GM12878 (cell line): ENCODE results near the gene TANK. TPM values are rescaled to one million over a fixed set of nuclear protein-coding genes. Genes with fewer than 3 reads are reported as not detected.
"Not testable (repeated sequence)": the region's sequence is repeated elsewhere in the genome, so short reads cannot be mapped to it uniquely, and the experiment has no call there.

Experiments
- ATAC-seq: fragments of 200-7000 bp; cut with Tn5 transposase; 3 replicates; pipeline ENCODE4 v1.9.1; 2020; ENCODE audit warnings: mild to moderate bottlenecking, moderate library complexity
- BruUV-seq: library from RNA; stranded (reverse); fragments of 400-500 nt; replicated peaks from 2 replicates; lab custom pipeline; 2021; lab: Mats Ljungman, UMichigan
- CTCF ChIA-PET: fragments of 300-600 bp; sonication (Branson Sonifier 250); formaldehyde crosslinking; extraction: SDS; loops from one replicate; lab custom pipeline; 2021; ENCODE audit warnings: inconsistent platforms; lab: Yijun Ruan, JAX
- POLR2A ChIA-PET: fragments of 350-600 bp; formaldehyde crosslinking; extraction: SDS; loops from one replicate; lab custom pipeline; 2021; ENCODE audit warnings: inconsistent platforms; lab: Charles Lee
- RAD21 ChIA-PET: fragments of 300-600 bp; sonication (Branson Sonifier 250); formaldehyde crosslinking; loops from one replicate; lab custom pipeline; 2023; ENCODE audit warnings: antibody characterized with exemption; ENCODE audit not compliant: unreplicated experiment; lab: Charles Lee
- SMC1A ChIA-PET: fragments of 300-600 bp; sonication (Branson Sonifier 250); formaldehyde crosslinking; loops from one replicate; lab custom pipeline; 2023; ENCODE audit not compliant: unreplicated experiment, uncharacterized antibody; lab: Charles Lee
- DNase-seq: peaks from one replicate; pipeline ENCODE4 v3.0.0-alpha.2; 2011; ENCODE audit warnings: low read depth, low spot score
- FAIRE-seq: peaks from 3 replicates; lab custom pipeline; 2011; peaks lifted over from hg19 to GRCh38; lab: Jason Lieb, UNC
- H2AFZ ChIP-seq: 2 replicates; pipeline ENCODE4 v1.6.0; 2011; ENCODE audit warnings: low read depth, low read length, control low read depth; ENCODE audit not compliant: control insufficient read depth
- H3K27ac ChIP-seq: 2 replicates; pipeline ENCODE4 v1.5.1; 2011; ENCODE audit warnings: control low read depth; ENCODE audit not compliant: control insufficient read depth, insufficient read depth
- H3K27me3 ChIP-seq, 2 experiments: replicated peaks in 1 of 2; 2 replicates each; pipeline versions ENCODE4 v1.6.0 to v1.6.1; 2011; ENCODE audit warnings: low read length in 1 of 2; ENCODE audit not compliant: control insufficient read depth in 2 of 2, insufficient read depth in 2 of 2
- H3K36me3 ChIP-seq, 2 experiments: 2 replicates each; pipeline ENCODE4 v1.5.1; 2011; ENCODE audit warnings: low read length in 1 of 2; ENCODE audit not compliant: control insufficient read depth in 2 of 2, insufficient read depth in 2 of 2
- H3K4me1 ChIP-seq: 2 replicates; pipeline ENCODE4 v1.6.1; 2011; ENCODE audit warnings: mild to moderate bottlenecking, low read length, moderate library complexity, mixed read lengths; ENCODE audit not compliant: control insufficient read depth, insufficient read depth
- H3K4me2 ChIP-seq: 2 replicates; pipeline ENCODE4 v1.6.0; 2011; ENCODE audit warnings: control low read depth; ENCODE audit not compliant: control insufficient read depth, insufficient read depth
- H3K4me3 ChIP-seq: fragments of 200-600 bp; sonication (generic); 2 replicates; pipeline ENCODE4 v1.5.1; 2016
- H3K79me2 ChIP-seq: 2 replicates; pipeline ENCODE4 v1.6.0; 2011; ENCODE audit warnings: low read length; ENCODE audit not compliant: control insufficient read depth, insufficient read depth
- H3K9ac ChIP-seq: 2 replicates; pipeline ENCODE4 v1.8.0; 2011; ENCODE audit warnings: low read length, control low read depth, mixed read lengths; ENCODE audit not compliant: control insufficient read depth, insufficient read depth
- H3K9me3 ChIP-seq: replicated peaks from 3 replicates; pipeline ENCODE4 v1.5.1; 2011; ENCODE audit warnings: mild to moderate bottlenecking, low read length; ENCODE audit not compliant: control insufficient read depth, insufficient read depth
- H4K20me1 ChIP-seq: 2 replicates; pipeline ENCODE4 v1.6.0; 2011; ENCODE audit not compliant: control insufficient read depth, insufficient read depth
- ASH2L ChIP-seq: fragments of 300-600, 200-600 bp; sonication (generic); IDR thresholded peaks from 2 replicates; pipeline ENCODE4 v1.6.1; 2017; ENCODE audit warnings: low read depth, mild to moderate bottlenecking, borderline replicate concordance
- BACH1 ChIP-seq: fragments of 450-650 bp; IDR thresholded peaks from 2 replicates; pipeline ENCODE4 v1.6.1; 2017; ENCODE audit warnings: mild to moderate bottlenecking, borderline replicate concordance
- CHD1 ChIP-seq: IDR thresholded peaks from 2 replicates; pipeline ENCODE4 v1.6.1; 2012; ENCODE audit warnings: low read depth, low read length, improper control_type of control experiment
- EP300 ChIP-seq, 2 experiments: fragments of 150-350 bp in 1 of 2; IDR thresholded peaks; 2 replicates each; pipeline ENCODE4 v1.6.1; 2011 to 2012; ENCODE audit warnings: low read depth in 2 of 2, low read length in 2 of 2, borderline replicate concordance in 1 of 2, improper control_type of control experiment in 1 of 2, inconsistent platforms in 1 of 2; ENCODE audit not compliant: control insufficient read depth in 1 of 2
- POLR2AphosphoS2 ChIP-seq: IDR thresholded peaks from 2 replicates; pipeline ENCODE4 v1.6.1; 2011; ENCODE audit warnings: low read depth, mild to moderate bottlenecking, low read length, improper control_type of control experiment, moderate library complexity
- POU2F2 ChIP-seq: IDR thresholded peaks from 3 replicates; pipeline ENCODE4 v1.6.1; 2011; ENCODE audit warnings: low read depth, mild to moderate bottlenecking, low read length, borderline replicate concordance
- RB1 ChIP-seq: fragments of 450-650 bp; formaldehyde crosslinking; IDR thresholded peaks from 2 replicates; pipeline ENCODE4 v1.6.1; 2017; ENCODE audit warnings: mild to moderate bottlenecking, borderline replicate concordance
- SMAD5 ChIP-seq: IDR thresholded peaks from 2 replicates; pipeline ENCODE4 v1.6.1; 2016; ENCODE audit warnings: antibody characterized with exemption, low read depth
- SRF ChIP-seq, 2 experiments: IDR thresholded peaks; 2 replicates each; pipeline ENCODE4 v1.6.1; 2011; ENCODE audit warnings: low read depth in 2 of 2, low read length in 2 of 2, mild to moderate bottlenecking in 1 of 2, moderate library complexity in 1 of 2
- STAT3 ChIP-seq: IDR thresholded peaks from 2 replicates; pipeline ENCODE4 v1.6.1; 2011; ENCODE audit warnings: low read depth, low read length, improper control_type of control experiment
- SUZ12 ChIP-seq: fragments of 200-600 bp; sonication (generic); IDR thresholded peaks from one replicate; pipeline ENCODE4 v1.6.1; 2018; ENCODE audit warnings: antibody characterized with exemption, mild to moderate bottlenecking; ENCODE audit not compliant: unreplicated experiment
- TAF1 ChIP-seq: IDR thresholded peaks from 2 replicates; pipeline ENCODE4 v1.6.1; 2011; ENCODE audit warnings: mild to moderate bottlenecking, low read depth, low read length, borderline replicate concordance
- TBL1XR1 ChIP-seq: IDR thresholded peaks from 2 replicates; pipeline ENCODE4 v1.6.1; 2012; ENCODE audit warnings: low read depth, low read length, improper control_type of control experiment
- ZNF274 ChIP-seq: IDR thresholded peaks from one replicate; pipeline ENCODE4 v1.8.0; 2011; ENCODE audit not compliant: insufficient read length, insufficient read depth
- WGBS: methylation state at CpG from one replicate; pipeline ENCODE4 v1.1.6; 2016; ENCODE audit warnings: low lambda C conversion rate; ENCODE audit not compliant: insufficient replicate concordance, insufficient coverage; ENCODE audit errors: missing lambda C conversion rate; 5-methylcytosine and 5-hydroxymethylcytosine counted together
- in situ Hi-C: fragments of 300-500 bp; cut with MboI; formaldehyde crosslinking; loops from 9 replicates; pipeline ENCODE4 v1.14.3; 2018; ENCODE audit warnings: mixed read lengths
- intact Hi-C: fragments of 100-400 bp; cut with micrococcal nuclease; formaldehyde crosslinking; loops from one replicate; pipeline ENCODE4 v1.14.2; 2022; ENCODE audit not compliant: unreplicated experiment
- polyA plus RNA-seq, 11 experiments: library from polyadenylated mRNA; depleted of rRNA in 4 of 11; unstranded in 6 of 11; stranded (reverse) in 5 of 11; fragments of >200 nt; fragmentation: Nextera tagmentation in 4 of 11; fragmentation: Illumina TruSeq in 1 of 11; extraction: Ambion mirVana in 4 of 11; extraction: Trizol in 1 of 11; gene quantifications; 1 replicate in 1 of 11; 2 replicates in 10 of 11; pipeline versions ENCODE4 v1.2.1 to v1.2.3, GENCODE V29; 2011 to 2016; ENCODE audit warnings: inconsistent platforms in 2 of 11, missing spikeins in 2 of 11, low read depth in 1 of 11
- total RNA-seq, 4 experiments: library from RNA; depleted of rRNA in 3 of 4; stranded (reverse); fragments of >200 nt in 3 of 4; fragmentation: Illumina TruSeq in 1 of 4; extraction: Trizol in 1 of 4; gene quantifications; 2 replicates each; pipeline versions ENCODE4 v1.2.1 to v1.2.3, GENCODE V29; 2013 to 2021
- TF ChIP-seq, protein P1 (sequence below): fragments of 450-650 bp; IDR thresholded peaks from 2 replicates; pipeline ENCODE4 v1.6.1; 2017; ENCODE audit warnings: borderline replicate concordance

The TANK gene
- total and polyA plus RNA-seq, 10 of the 15 experiments (the other 5 are each of a cell fraction or from before 2014, with no cell fraction given) = 48.6 to 127 (median 103) TPM

DNA sequence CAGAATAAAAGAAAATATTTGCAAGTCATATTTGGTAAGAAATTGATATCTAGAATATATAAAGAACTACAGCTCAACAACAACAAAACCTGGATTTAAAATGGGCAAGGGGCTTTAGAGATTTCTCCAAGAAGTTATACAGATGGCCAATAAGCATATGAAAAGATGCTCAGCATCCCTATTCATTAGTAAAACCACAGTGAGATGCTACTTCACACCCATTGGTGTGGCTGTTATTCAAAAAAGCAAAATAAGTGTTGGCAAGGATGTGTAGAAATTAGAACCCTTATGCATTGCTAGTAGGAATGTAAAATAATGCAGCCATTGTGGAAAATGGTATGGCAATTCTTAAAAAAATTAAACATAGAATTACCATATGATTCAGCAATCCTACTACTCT is 29.8 kb downstream of the TANK start:
- H4K20me1 ChIP-seq = no peaks in the 10 kb centered on the region
- ChIA-PET SMC1A (no interaction called here), CTCF (no interaction called here), POLR2A (no interaction called here), RAD21 (no interaction called here)
- no peak overlapping the region for H3K27ac ChIP-seq
- H3K4me2 ChIP-seq = no peak overlapping the region
- peaks cover 2 to 28% of the 10 kb centered on the region in 2 experiments; a peak in 3 of 4 replicates for H3K36me3 ChIP-seq
- no peak overlapping the region for H2AFZ ChIP-seq
- H3K4me3 ChIP-seq = no peak overlapping the region
- no peaks in the 10 kb centered on the region for H3K4me1 ChIP-seq
- no peak for ATAC-seq
- no peaks in the 10 kb centered on the region for H3K27me3 ChIP-seq
- FAIRE-seq = no peak
- BruUV-seq = no TSS peak
- intact Hi-C loops (no loop called here), in situ Hi-C loops (no loop called here)
- no peak overlapping the region for H3K9ac ChIP-seq
- DNase-seq = no peak
- TF ChIP-seq TBL1XR1 = no peak
- TF ChIP-seq RB1 = no peak
- no peak for TF ChIP-seq TAF1
- no peak for TF ChIP-seq SUZ12
- no peak for TF ChIP-seq POLR2AphosphoS2
- no peak for TF ChIP-seq ASH2L
- no peak for TF ChIP-seq POU2F2
- TF ChIP-seq SMAD5 = no peak
- no peak for TF ChIP-seq BACH1
- TF ChIP-seq, protein P1, sequence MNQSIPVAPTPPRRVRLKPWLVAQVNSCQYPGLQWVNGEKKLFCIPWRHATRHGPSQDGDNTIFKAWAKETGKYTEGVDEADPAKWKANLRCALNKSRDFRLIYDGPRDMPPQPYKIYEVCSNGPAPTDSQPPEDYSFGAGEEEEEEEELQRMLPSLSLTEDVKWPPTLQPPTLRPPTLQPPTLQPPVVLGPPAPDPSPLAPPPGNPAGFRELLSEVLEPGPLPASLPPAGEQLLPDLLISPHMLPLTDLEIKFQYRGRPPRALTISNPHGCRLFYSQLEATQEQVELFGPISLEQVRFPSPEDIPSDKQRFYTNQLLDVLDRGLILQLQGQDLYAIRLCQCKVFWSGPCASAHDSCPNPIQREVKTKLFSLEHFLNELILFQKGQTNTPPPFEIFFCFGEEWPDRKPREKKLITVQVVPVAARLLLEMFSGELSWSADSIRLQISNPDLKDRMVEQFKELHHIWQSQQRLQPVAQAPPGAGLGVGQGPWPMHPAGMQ = no peak
- no peak for TF ChIP-seq EP300 (IDR thresholded peaks at IDR 0.05; ENCODE audit: borderline replicate concordance in 1 of 2, control insufficient read depth in 1 of 2, low read depth in 2 of 2, low read length in 2 of 2)
- no peak for TF ChIP-seq SRF (IDR thresholded peaks at IDR 0.05; ENCODE audit: low read depth in 2 of 2, low read length in 2 of 2)
- no peak for TF ChIP-seq CHD1
- no peak for TF ChIP-seq ZNF274
- no peak for TF ChIP-seq STAT3
- H3K79me2 ChIP-seq = peaks cover 14% of the 10 kb centered on the region
- H3K9me3 ChIP-seq = no peaks in the 10 kb centered on the region; the same call in 2 of the 3 replicates

- H3K27ac ChIP-seq, intact Hi-C loops, H3K4me1 ChIP-seq, H4K20me1 ChIP-seq, ATAC-seq, H3K9ac ChIP-seq, H3K9me3 ChIP-seq, H3K4me2 ChIP-seq, H3K27me3 ChIP-seq, BruUV-seq, FAIRE-seq, H2AFZ ChIP-seq, DNase-seq, in situ Hi-C loops, RAD21 ChIA-PET, H3K4me3 ChIP-seq: not testable (repeated sequence)
- WGBS = 88% methylated on average over 4 of the region's 4 CpGs
- CTCF ChIA-PET = interaction anchor here (1.0 kb wide), 2 partner anchors 28 to 75 kb away, joined by 3 to 4 read pairs; no protein-coding TSS in a partner anchor
- peaks cover 3 to 32% of the 10 kb centered on the region in 2 experiments for H3K36me3 ChIP-seq
- SMC1A ChIA-PET = interaction anchor here (0.8 to 1.7 kb wide), 6 partner anchors 8 to 39 kb away, joined by 3 to 6 read pairs (median 4); no protein-coding TSS in a partner anchor
- peaks cover 36% of the 10 kb centered on the region for H3K79me2 ChIP-seq
- POLR2A ChIA-PET = interaction anchor here (1.3 kb wide), 2 partner anchors 9 to 19 kb away, joined by 3 to 4 read pairs; no protein-coding TSS in a partner anchor
These were observed 35.4 kb downstream of the TANK start for GRCh38 chr2:161195602-161196001.
